B cell (primary cell): ENCODE measurements around the gene ELAC1. TPM values are rescaled to one million over a fixed set of nuclear protein-coding genes. Genes with fewer than 3 reads are reported as not detected.

ENCODE experiments used
- ATAC-seq: fragments of 200-7000 bp; cut with Tn5 transposase; one replicate; pipeline ENCODE4 v1.10.0; 2021; ENCODE audit warnings: low read depth, mild to moderate bottlenecking, moderate number of reproducible peaks, moderate library complexity
- CTCF ChIA-PET: fragments of 350-600 bp; sonication (Branson Sonifier 250); formaldehyde crosslinking; loops from one replicate; lab custom pipeline; 2021; ENCODE audit warnings: antibody characterized with exemption, inconsistent platforms; lab: Charles Lee
- POLR2A ChIA-PET: fragments of 350-600 bp; sonication (Branson Sonifier 250); formaldehyde crosslinking; loops from one replicate; lab custom pipeline; 2021; ENCODE audit warnings: antibody characterized with exemption; lab: Charles Lee
- DNase-seq: peaks from one replicate; pipeline ENCODE4 v3.0.0; 2013
- H2AFZ ChIP-seq: 2 replicates; pipeline ENCODE4 v1.6.1; 2012; ENCODE audit warnings: mild to moderate bottlenecking, low read depth, low read length; ENCODE audit not compliant: insufficient read depth, poor library complexity, severe bottlenecking
- H3K27ac ChIP-seq, 2 donors: 1 replicate in 1 of 2; 2 replicates in 1 of 2; pipeline ENCODE4 v1.5.1; 2012 to 2013; ENCODE audit warnings: low read length in 2 of 2, mild to moderate bottlenecking in 2 of 2, moderate library complexity in 1 of 2
- H3K27me3 ChIP-seq, 4 experiments: fragments of 200-600 bp in 1 of 4; sonication (generic) in 1 of 4; replicated peaks in 1 of 4; 1 replicate in 2 of 4; 2 replicates in 2 of 4; pipeline versions ENCODE4 v1.6.1 to v1.7.0; 2013 to 2016; ENCODE audit warnings: low read length in 3 of 4, mild to moderate bottlenecking in 2 of 4, mixed read lengths in 1 of 4, moderate library complexity in 1 of 4; ENCODE audit not compliant: insufficient read depth in 4 of 4, control insufficient read depth in 3 of 4; ENCODE audit errors: control extremely low read depth in 1 of 4
- H3K36me3 ChIP-seq, 2 experiments: replicated peaks in 1 of 2; 1 replicate in 1 of 2; 2 replicates in 1 of 2; pipeline versions ENCODE4 v1.6.1 to v1.7.1; 2013; ENCODE audit warnings: low read length in 1 of 2; ENCODE audit not compliant: insufficient read depth in 2 of 2, control insufficient read depth in 1 of 2; ENCODE audit errors: control extremely low read depth in 1 of 2, extremely low read depth in 1 of 2
- H3K4me1 ChIP-seq, 2 donors: fragments of 200-600 bp in 1 of 2; sonication (generic) in 1 of 2; 1 replicate in 1 of 2; 2 replicates in 1 of 2; pipeline versions ENCODE4 v1.5.1 to v1.6.1; 2013 to 2017; ENCODE audit warnings: low read length in 2 of 2; ENCODE audit not compliant: control insufficient read depth in 2 of 2, insufficient read depth in 2 of 2
- H3K4me2 ChIP-seq: replicated peaks from 2 replicates; pipeline ENCODE3; 2012; ENCODE audit warnings: mild to moderate bottlenecking, low read depth, low read length; ENCODE audit not compliant: poor library complexity, severe bottlenecking
- H3K4me3 ChIP-seq, 5 experiments: fragments of 200-600 bp in 1 of 5; sonication (generic) in 1 of 5; 1 replicate in 3 of 5; 2 replicates in 2 of 5; pipeline versions ENCODE4 v1.5.1 to v1.7.0; 2011 to 2016; ENCODE audit warnings: low read length in 4 of 5, mild to moderate bottlenecking in 4 of 5, low read depth in 2 of 5, control low read depth in 1 of 5, moderate library complexity in 1 of 5; ENCODE audit not compliant: insufficient read depth in 1 of 5; ENCODE audit errors: control extremely low read depth in 1 of 5, extremely low read depth in 1 of 5
- H3K79me2 ChIP-seq: fragments of 200-600 bp; sonication (generic); one replicate; pipeline ENCODE4 v1.6.0; 2016; ENCODE audit warnings: low read length; ENCODE audit not compliant: control insufficient read depth, insufficient read depth
- H3K9ac ChIP-seq: fragments of 200-600 bp; sonication (generic); 2 replicates; pipeline ENCODE4 v1.6.1; 2017; ENCODE audit warnings: mild to moderate bottlenecking, low read length, moderate library complexity
- H3K9me3 ChIP-seq, 3 donors: one replicate each; pipeline versions ENCODE4 v1.6.1 to v1.7.1; 2013; ENCODE audit warnings: low read length in 2 of 3; ENCODE audit not compliant: control insufficient read depth in 2 of 3, insufficient read depth in 1 of 3; ENCODE audit errors: control extremely low read depth in 1 of 3
- H4K20me1 ChIP-seq: 2 replicates; pipeline ENCODE4 v1.6.0; 2012; ENCODE audit warnings: mild to moderate bottlenecking, low read length; ENCODE audit not compliant: insufficient read depth, control insufficient read depth, poor library complexity, severe bottlenecking
- H3K27ac Mint-ChIP-seq: one replicate; pipeline ENCODE4 v1.8.0; 2021; ENCODE audit warnings: mixed read lengths
- H3K27me3 Mint-ChIP-seq: one replicate; pipeline ENCODE4 v1.8.0; 2021; ENCODE audit warnings: mixed read lengths
- H3K4me1 Mint-ChIP-seq: one replicate; pipeline ENCODE4 v1.8.0; 2021; ENCODE audit warnings: mixed read lengths
- H3K4me3 Mint-ChIP-seq: one replicate; pipeline ENCODE4 v1.8.0; 2021; ENCODE audit warnings: mixed read lengths
- H3K9me3 Mint-ChIP-seq: one replicate; pipeline ENCODE4 v1.8.0; 2022; ENCODE audit warnings: mixed read lengths; ENCODE audit not compliant: insufficient read depth
- CTCF ChIP-seq: fragments of 200-600 bp; IDR thresholded peaks from one replicate; pipeline ENCODE4 v1.8.0; 2022; ENCODE audit warnings: antibody characterized with exemption, mild to moderate bottlenecking
- EZH2 ChIP-seq: IDR thresholded peaks from 2 replicates; pipeline ENCODE4 v1.6.1; 2012; ENCODE audit warnings: borderline replicate concordance, low read depth, mild to moderate bottlenecking, moderate library complexity, low read length; ENCODE audit not compliant: insufficient read depth, poor library complexity, severe bottlenecking
- WGBS: methylation state at CpG from one replicate; pipeline ENCODE4 v1.1.5; 2013; ENCODE audit warnings: missing lambda C conversion rate; ENCODE audit not compliant: insufficient coverage; 5-methylcytosine and 5-hydroxymethylcytosine counted together
- intact Hi-C: fragments of 100-400 bp; cut with micrococcal nuclease; formaldehyde crosslinking; loops from one replicate; pipeline ENCODE4 v1.10.0; 2022
- polyA plus RNA-seq: library from polyadenylated mRNA; depleted of rRNA; stranded (reverse); fragments of >200 nt; gene quantifications from 2 replicates; pipeline ENCODE4 v1.2.3, GENCODE V29; 2012
- total RNA-seq, 2 donors: library from RNA; stranded (reverse); fragments of 120-200 nt in 1 of 2; gene quantifications; 1 replicate in 1 of 2; 2 replicates in 1 of 2; pipeline versions ENCODE4 v1.2.3 to v1.2.4, GENCODE V29; 2013 to 2022

The ELAC1 gene
- total and polyA plus RNA-seq, 2 donors (not counting 1 experiment from before 2014, with no cell fraction given) = 3.8 to 9.9 TPM

- ChIA-PET CTCF (no interaction called here), POLR2A (no interaction called here)
- no peaks in the 10 kb centered on the region for H3K27me3 Mint-ChIP-seq
- WGBS = no CpG with 5 or more reads among the region's 5 CpGs
- no peaks in the 10 kb centered on the region for H3K27me3 ChIP-seq
- H3K4me3 ChIP-seq = no peak overlapping the region
- H3K4me1 ChIP-seq = peaks cover 6 to 7% of the 10 kb centered on the region in 2 donors
- intact Hi-C loops = no loop called here
- ATAC-seq = no peak
- H3K9me3 Mint-ChIP-seq = no peaks in the 10 kb centered on the region
- no peak overlapping the region for H3K27ac Mint-ChIP-seq
- H3K36me3 ChIP-seq = peaks cover 0 to 38% of the 10 kb centered on the region in 2 experiments
- H2AFZ ChIP-seq = no peak overlapping the region
- no peak for DNase-seq
- H3K4me2 ChIP-seq = no peak overlapping the region
- no peak overlapping the region for H3K27ac ChIP-seq
- TF ChIP-seq EZH2 (no peak), CTCF (no peak)
- H4K20me1 ChIP-seq = no peaks in the 10 kb centered on the region
- H3K4me3 Mint-ChIP-seq = no peak overlapping the region
- no peak overlapping the region for H3K9ac ChIP-seq
- H3K9me3 ChIP-seq = no peaks in the 10 kb centered on the region
- no peaks in the 10 kb centered on the region for H3K79me2 ChIP-seq
- H3K4me1 Mint-ChIP-seq = peaks cover 9% of the 10 kb centered on the region
These were observed 34.2 kb upstream of the ELAC1 start for GRCh38 chr18:50933684-50934083.

GRCh38 chr18:50934545-50935211 lies 33.2 kb upstream of the ELAC1 start:
- 100% methylated on average over 1 of the region's 6 CpGs for WGBS
- TF ChIP-seq CTCF (no peak), EZH2 (no peak)
- H4K20me1 ChIP-seq = no peaks in the 10 kb centered on the region
- intact Hi-C loops = no loop called here
- H3K4me3 ChIP-seq = no peak overlapping the region
- no peaks in the 10 kb centered on the region for H3K27me3 ChIP-seq
- H3K79me2 ChIP-seq = no peaks in the 10 kb centered on the region
- no peaks in the 10 kb centered on the region for H3K9me3 ChIP-seq
- no peaks in the 10 kb centered on the region for H3K9me3 Mint-ChIP-seq
- ChIA-PET CTCF (no interaction called here), POLR2A (no interaction called here)
- H3K4me3 Mint-ChIP-seq = no peak overlapping the region
- no peak overlapping the region for H3K4me2 ChIP-seq
- ATAC-seq = no peak
- no peak for DNase-seq
- peaks cover 6 to 7% of the 10 kb centered on the region in 2 donors for H3K4me1 ChIP-seq
- no peaks in the 10 kb centered on the region for H3K27me3 Mint-ChIP-seq
- H2AFZ ChIP-seq = no peak overlapping the region
- no peak overlapping the region for H3K27ac ChIP-seq
- H3K4me1 Mint-ChIP-seq = peaks cover 9% of the 10 kb centered on the region
- H3K27ac Mint-ChIP-seq = no peak overlapping the region
- H3K9ac ChIP-seq = no peak overlapping the region
- H3K36me3 ChIP-seq = peaks cover 0 to 32% of the 10 kb centered on the region in 2 experiments
